Osteocyte (in vitro differentiated cells): ENCODE measurements around the gene SLC10A4. TPM values are rescaled to one million over a fixed set of nuclear protein-coding genes. Genes with fewer than 3 reads are reported as not detected.

Experiments
- DNase-seq: peaks from one replicate; pipeline ENCODE4 v3.0.0; 2021; ENCODE audit warnings: mixed read lengths; ENCODE audit not compliant: unreplicated experiment; ENCODE audit errors: extremely low spot score
- H3K27ac Mint-ChIP-seq: one replicate; pipeline ENCODE4 v1.8.0; 2021; ENCODE audit warnings: mild to moderate bottlenecking, mixed read lengths; ENCODE audit not compliant: unreplicated experiment
- H3K27me3 Mint-ChIP-seq: one replicate; pipeline ENCODE4 v1.8.0; 2021; ENCODE audit warnings: mixed read lengths; ENCODE audit not compliant: unreplicated experiment
- H3K36me3 Mint-ChIP-seq: one replicate; pipeline ENCODE4 v1.8.0; 2021; ENCODE audit warnings: mixed read lengths; ENCODE audit not compliant: unreplicated experiment
- H3K4me1 Mint-ChIP-seq: one replicate; pipeline ENCODE4 v1.8.0; 2021; ENCODE audit warnings: mixed read lengths; ENCODE audit not compliant: unreplicated experiment
- H3K4me3 Mint-ChIP-seq: one replicate; pipeline ENCODE4 v1.8.0; 2021; ENCODE audit warnings: mild to moderate bottlenecking, moderate library complexity, mixed read lengths; ENCODE audit not compliant: unreplicated experiment
- H3K9me3 Mint-ChIP-seq: one replicate; pipeline ENCODE4 v1.8.0; 2021; ENCODE audit warnings: mixed read lengths; ENCODE audit not compliant: unreplicated experiment
- CTCF ChIP-seq: fragments of 200-600 bp; sonication (generic); IDR thresholded peaks from 2 replicates; pipeline ENCODE4 v1.5.0; 2021; ENCODE audit warnings: antibody characterized with exemption, mild to moderate bottlenecking, moderate library complexity
- total RNA-seq: library from RNA; stranded (reverse); gene quantifications from 2 replicates; pipeline ENCODE4 v1.2.1, GENCODE V29; 2021

SLC10A4 gene
- total RNA-seq, 1 donor from 2014 or later, result not detected

- Mint-ChIP-seq H3K4me3 (no peak overlapping the region), H3K9me3 (no peaks in the 10 kb centered on the region), H3K27me3 (peaks cover 29% of the 10 kb centered on the region), H3K36me3 (no peaks in the 10 kb centered on the region), H3K4me1 (peaks cover 4% of the 10 kb centered on the region), H3K27ac (no peak overlapping the region)
- no peak for TF ChIP-seq CTCF
- no peak for DNase-seq
Measured at GRCh38 chr4:48472794-48473193, 10.3 kb upstream of the SLC10A4 start.

- Mint-ChIP-seq H3K27me3 (peaks cover 24% of the 10 kb centered on the region), H3K4me1 (no peaks in the 10 kb centered on the region), H3K36me3 (no peaks in the 10 kb centered on the region), H3K9me3 (no peaks in the 10 kb centered on the region), H3K4me3 (no peak overlapping the region), H3K27ac (no peak overlapping the region)
- TF ChIP-seq CTCF, result no peak
- no peak for DNase-seq
Measured at GRCh38 chr4:48475770-48476169, 7.4 kb upstream of the SLC10A4 start.

GRCh38 chr4:48478273-48478672, 4.9 kb upstream of the SLC10A4 start:
- no peak for TF ChIP-seq CTCF
- no peaks in the 10 kb centered on the region for H3K36me3 Mint-ChIP-seq
- DNase-seq, result no peak
- no peak overlapping the region for H3K4me3 Mint-ChIP-seq
- peaks cover 3% of the 10 kb centered on the region for H3K4me1 Mint-ChIP-seq
- no peaks in the 10 kb centered on the region for H3K9me3 Mint-ChIP-seq
- H3K27ac Mint-ChIP-seq, result no peak overlapping the region
- H3K27me3 Mint-ChIP-seq, result peaks cover 41% of the 10 kb centered on the region

GRCh38 chr4:48481581-48481980, 1.6 kb upstream of the SLC10A4 start:
- no peak for TF ChIP-seq CTCF
- no peak for DNase-seq
- no peaks in the 10 kb centered on the region for H3K9me3 Mint-ChIP-seq
- no peak overlapping the region for H3K4me3 Mint-ChIP-seq
- peaks cover 45% of the 10 kb centered on the region for H3K27me3 Mint-ChIP-seq
- H3K36me3 Mint-ChIP-seq, result no peaks in the 10 kb centered on the region
- H3K27ac Mint-ChIP-seq, result no peak overlapping the region
- H3K4me1 Mint-ChIP-seq, result peaks cover 3% of the 10 kb centered on the region

- H3K27me3 Mint-ChIP-seq, result peaks cover 66% of the 10 kb centered on the region
Measured at GRCh38 chr4:48483777-48484493, 792 bp downstream of the SLC10A4 start.

More at GRCh38 chr4:48483777-48484493, 792 bp downstream of the SLC10A4 start:
- Mint-ChIP-seq H3K4me3 (peak overlapping the region; percentile 49), H3K9me3 (no peaks in the 10 kb centered on the region), H3K27ac (no peak overlapping the region), H3K4me1 (peaks cover 3% of the 10 kb centered on the region), H3K36me3 (no peaks in the 10 kb centered on the region)
- DNase-seq, result no peak
- TF ChIP-seq CTCF, result no peak
